GM12801 (cell line): Measurements from ENCODE around the gene GRAMD1B.

Experiments
- CTCF ChIP-seq: IDR thresholded peaks from one replicate; pipeline ENCODE4 v1.5.1; 2011; ENCODE audit warnings: control low read depth; ENCODE audit not compliant: insufficient read length; ENCODE audit errors: extremely low read depth

The GRAMD1B gene

GRCh38 chr11:123579482-123579812, 149.4 kb downstream of the GRAMD1B start:
- TF ChIP-seq CTCF, result no peak

DNA sequence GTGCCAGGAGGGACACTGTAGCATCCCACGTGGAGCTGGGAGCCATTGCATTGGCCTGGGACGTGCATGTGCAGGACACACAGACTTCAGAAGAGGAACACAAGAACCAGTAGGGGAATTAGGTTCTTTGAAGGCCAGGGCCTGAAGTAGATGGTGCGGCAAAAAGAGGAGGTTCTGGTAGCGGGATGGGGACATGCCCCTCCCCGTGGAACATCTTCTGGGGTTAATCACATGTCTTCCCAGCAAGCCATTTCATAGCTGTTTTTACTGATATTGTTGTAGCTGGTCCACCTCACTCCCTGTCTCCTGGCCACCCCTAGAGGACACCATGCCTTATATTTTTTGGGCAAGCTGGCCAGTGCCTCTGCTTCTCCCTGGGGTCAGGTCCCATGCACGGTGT, 150.1 kb downstream of the GRAMD1B start:
- TF ChIP-seq CTCF, result no peak

GRCh38 chr11:123580557-123581275, 150.6 kb downstream of the GRAMD1B start:
- no peak for TF ChIP-seq CTCF

GRCh38 chr11:123581651-123582399, 151.8 kb downstream of the GRAMD1B start:
- TF ChIP-seq CTCF, result no peak

- TF ChIP-seq CTCF, result no peak
These were observed 153.0 kb downstream of the GRAMD1B start for GRCh38 chr11:123582992-123583504.

DNA sequence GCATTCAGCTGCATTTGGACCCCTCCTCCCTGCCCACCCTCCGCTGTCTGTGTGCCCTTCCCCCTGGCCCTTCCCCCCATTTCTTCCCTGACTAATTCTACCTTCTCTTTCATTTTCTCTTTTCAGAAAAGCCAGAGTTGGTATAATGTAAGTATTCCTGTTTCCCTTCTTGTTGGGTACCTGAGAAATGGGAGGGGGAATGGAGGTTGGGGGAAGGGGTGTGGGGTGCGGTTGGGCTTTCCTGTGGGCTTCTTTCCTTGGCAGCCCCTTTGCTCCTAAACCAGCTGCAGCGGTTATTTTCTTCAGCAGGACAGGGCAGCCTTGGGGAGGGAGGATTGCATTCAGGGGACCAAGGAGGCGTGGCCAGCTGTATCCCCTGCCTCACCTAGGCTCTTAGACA, 154.1 kb downstream of the GRAMD1B start:
- TF ChIP-seq CTCF, result no peak

DNA sequence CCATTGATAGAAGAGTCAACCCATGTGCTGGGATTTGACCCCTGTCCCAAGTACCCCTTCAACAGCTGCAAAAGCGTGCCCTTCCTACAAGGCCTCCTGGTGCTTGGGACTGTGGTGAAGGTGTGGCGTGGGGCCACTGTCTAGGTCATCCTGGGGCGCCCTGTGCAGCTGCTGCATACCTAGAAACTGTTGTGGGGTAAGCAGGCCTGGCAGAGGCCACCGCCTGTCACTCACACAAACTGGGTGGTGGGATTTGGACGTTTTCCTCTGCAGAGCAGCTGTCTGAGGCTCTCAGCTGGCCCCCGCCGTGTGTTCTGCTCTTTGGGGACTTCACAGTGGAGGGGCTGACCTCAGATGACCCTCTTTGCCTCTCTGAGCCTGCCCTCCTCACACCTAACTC, 154.7 kb downstream of the GRAMD1B start:
- no peak for TF ChIP-seq CTCF
